Fibroblast of lung (primary cell): ENCODE data around the gene SUPT3H.

Experiments
- EZH2 ChIP-seq: IDR thresholded peaks from 2 replicates; pipeline ENCODE4 v1.5.1; 2012; ENCODE audit warnings: low read length, control low read depth, mild to moderate bottlenecking; ENCODE audit errors: missing control alignments
- TF ChIP-seq, protein P1 (sequence below), 2 donors: IDR thresholded peaks in 1 of 2; conservative IDR thresholded peaks in 1 of 2; 1 replicate in 1 of 2; 2 replicates in 1 of 2; pipeline ENCODE4 v1.5.1; 2011 to 2012; ENCODE audit warnings: low read length in 2 of 2, control low read depth in 1 of 2, inconsistent platforms in 1 of 2, low read depth in 1 of 2, mild to moderate bottlenecking in 1 of 2

DNA sequence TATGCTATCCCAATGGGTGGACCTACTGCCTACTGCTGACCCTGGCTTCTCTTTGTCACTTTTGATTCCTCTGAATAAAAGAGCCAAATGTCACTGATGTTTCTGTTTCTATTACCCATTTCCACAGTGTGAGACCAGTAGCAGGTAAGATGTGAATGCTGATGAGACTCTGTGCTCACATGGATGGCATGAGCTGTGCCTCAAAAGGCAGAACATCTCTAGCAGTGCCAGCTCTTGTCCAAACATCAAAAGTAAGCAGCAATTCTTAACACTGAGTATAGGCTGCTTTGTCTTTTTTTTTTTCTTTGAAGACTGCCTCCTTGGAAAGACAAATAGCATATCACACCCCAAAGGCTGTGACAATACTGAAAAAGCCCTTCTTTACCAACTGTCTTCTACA lies 508.8 kb downstream of the SUPT3H start:
- TF ChIP-seq EZH2: no peak
- TF ChIP-seq, protein P1, sequence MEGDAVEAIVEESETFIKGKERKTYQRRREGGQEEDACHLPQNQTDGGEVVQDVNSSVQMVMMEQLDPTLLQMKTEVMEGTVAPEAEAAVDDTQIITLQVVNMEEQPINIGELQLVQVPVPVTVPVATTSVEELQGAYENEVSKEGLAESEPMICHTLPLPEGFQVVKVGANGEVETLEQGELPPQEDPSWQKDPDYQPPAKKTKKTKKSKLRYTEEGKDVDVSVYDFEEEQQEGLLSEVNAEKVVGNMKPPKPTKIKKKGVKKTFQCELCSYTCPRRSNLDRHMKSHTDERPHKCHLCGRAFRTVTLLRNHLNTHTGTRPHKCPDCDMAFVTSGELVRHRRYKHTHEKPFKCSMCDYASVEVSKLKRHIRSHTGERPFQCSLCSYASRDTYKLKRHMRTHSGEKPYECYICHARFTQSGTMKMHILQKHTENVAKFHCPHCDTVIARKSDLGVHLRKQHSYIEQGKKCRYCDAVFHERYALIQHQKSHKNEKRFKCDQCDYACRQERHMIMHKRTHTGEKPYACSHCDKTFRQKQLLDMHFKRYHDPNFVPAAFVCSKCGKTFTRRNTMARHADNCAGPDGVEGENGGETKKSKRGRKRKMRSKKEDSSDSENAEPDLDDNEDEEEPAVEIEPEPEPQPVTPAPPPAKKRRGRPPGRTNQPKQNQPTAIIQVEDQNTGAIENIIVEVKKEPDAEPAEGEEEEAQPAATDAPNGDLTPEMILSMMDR (conservative IDR thresholded peaks at IDR 0.05 in 1 of 2, IDR thresholded peaks at IDR 0.05 in 1 of 2; ENCODE audit: low read depth in 1 of 2, low read length in 2 of 2): no peak
